ENCODE results near the gene NAALADL2.

NAALADL2 gene

DNA sequence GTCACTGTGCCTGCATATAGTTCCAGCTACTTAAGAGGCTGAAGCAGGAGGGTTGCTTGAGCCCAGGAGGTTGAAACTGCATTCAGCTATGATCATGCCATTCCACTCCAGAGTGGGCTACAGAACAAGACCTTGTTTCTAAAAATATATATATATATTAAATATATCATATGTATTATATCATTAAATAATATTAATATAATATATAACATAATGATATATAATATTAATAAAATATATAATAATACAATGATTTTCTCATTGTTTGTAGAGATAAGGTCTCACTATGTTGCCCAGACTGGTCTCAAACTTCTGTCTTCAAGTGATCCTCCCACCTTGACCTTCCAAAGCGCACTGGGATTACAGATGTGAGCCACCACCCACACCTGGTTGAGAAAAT, 101.8 kb downstream of the NAALADL2 start:
- no peak overlapping the region for H3K4ac ChIP-seq (ENCODE audit: low read depth, low read length)
- WGBS (ENCODE audit: extremely low coverage, insufficient coverage, insufficient read length) = no CpG with 5 or more reads among the region's 1 CpG
- no peak overlapping the region for H2BK120ac ChIP-seq (ENCODE audit: insufficient read depth, low read length, poor library complexity)

DNA sequence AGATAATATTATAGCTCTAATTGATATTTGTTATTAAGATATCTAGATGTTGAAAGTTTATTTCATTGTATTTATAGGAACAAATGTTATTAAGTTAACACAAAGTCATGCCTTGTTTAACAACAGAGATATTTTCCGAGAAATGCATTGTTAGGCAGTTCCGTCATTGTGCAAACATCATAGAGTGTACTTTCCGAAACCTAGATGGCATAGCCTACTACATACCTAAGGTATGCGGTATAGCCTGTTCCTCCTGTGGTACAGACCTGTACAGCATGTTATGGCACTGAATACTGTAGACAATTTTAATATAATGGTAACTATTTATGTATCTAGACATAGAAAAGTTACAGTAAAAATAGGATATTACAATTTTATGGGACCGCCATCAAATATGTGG, 114.3 kb downstream of the NAALADL2 start:
- Histone ChIP-seq H4K12ac (ENCODE audit: low read depth, low read length) (no peak overlapping the region), H3K79me1 (ENCODE audit: low read length) (no peaks in the 10 kb centered on the region), H2BK120ac (ENCODE audit: insufficient read depth, low read length, poor library complexity) (no peak overlapping the region), H3K18ac (ENCODE audit: low read length) (no peak overlapping the region), H3K79me2 (ENCODE audit: control insufficient read depth, insufficient read depth, low read length, poor library complexity) (no peaks in the 10 kb centered on the region), H3K4me2 (ENCODE audit: low read length) (no peak overlapping the region), H3K36me3 (ENCODE audit: control insufficient read depth in 1 of 2, insufficient read depth in 2 of 2, low read length in 2 of 2) (no peaks in the 10 kb centered on the region), H3K27me3 (ENCODE audit: insufficient read depth, low read length) (no peaks in the 10 kb centered on the region), H2AFZ (ENCODE audit: insufficient read depth, low read length, poor library complexity) (no peak overlapping the region), H2BK12ac (ENCODE audit: low read length) (no peak overlapping the region), H4K91ac (ENCODE audit: low read depth, low read length) (no peak overlapping the region), H4K8ac (ENCODE audit: low read depth, low read length) (no peak overlapping the region), H3K4me3 (ENCODE audit: low read depth, low read length) (no peak overlapping the region), H3K14ac (ENCODE audit: low read length) (no peak overlapping the region), H3K23ac (ENCODE audit: low read length) (no peak overlapping the region), H3K9me3 (ENCODE audit: insufficient read depth, low read depth, low read length) (no peaks in the 10 kb centered on the region), H3K27ac (ENCODE audit: low read depth, low read length) (no peak overlapping the region), H2AK5ac (ENCODE audit: low read length) (no peak overlapping the region), H3K4me1 (ENCODE audit: control insufficient read depth in 1 of 2, insufficient read depth in 2 of 2, low read length in 2 of 2) (no peaks in the 10 kb centered on the region), H3K9ac (ENCODE audit: low read length) (no peak overlapping the region), H2BK5ac (ENCODE audit: low read depth, low read length, poor library complexity) (no peak overlapping the region), H3K4ac (ENCODE audit: low read depth, low read length) (no peak overlapping the region)
- DNase-seq = peak; percentile 77 to 96
- WGBS (ENCODE audit: extremely low coverage, insufficient coverage, insufficient read length) = no CpG with 5 or more reads among the region's 5 CpGs

More for the DNA sequence above, 101.8 kb downstream of the NAALADL2 start:
- Histone ChIP-seq H3K36me3 (ENCODE audit: control insufficient read depth in 1 of 2, insufficient read depth in 2 of 2, low read length in 2 of 2) (no peaks in the 10 kb centered on the region), H3K9ac (ENCODE audit: low read length) (no peak overlapping the region), H4K8ac (ENCODE audit: low read depth, low read length) (no peak overlapping the region), H3K4me3 (ENCODE audit: low read depth, low read length) (no peak overlapping the region), H3K27ac (ENCODE audit: low read depth, low read length) (no peak overlapping the region), H2AFZ (ENCODE audit: insufficient read depth, low read length, poor library complexity) (no peak overlapping the region), H3K27me3 (ENCODE audit: insufficient read depth, low read length) (no peaks in the 10 kb centered on the region), H3K23ac (ENCODE audit: low read length) (no peak overlapping the region), H2BK5ac (ENCODE audit: low read depth, low read length, poor library complexity) (no peak overlapping the region), H3K4me2 (ENCODE audit: low read length) (no peak overlapping the region), H3K14ac (ENCODE audit: low read length) (no peak overlapping the region), H3K79me1 (ENCODE audit: low read length) (no peaks in the 10 kb centered on the region), H4K12ac (ENCODE audit: low read depth, low read length) (no peak overlapping the region), H2AK5ac (ENCODE audit: low read length) (no peak overlapping the region), H4K91ac (ENCODE audit: low read depth, low read length) (no peak overlapping the region), H3K4me1 (ENCODE audit: control insufficient read depth in 1 of 2, insufficient read depth in 2 of 2, low read length in 2 of 2) (no peaks in the 10 kb centered on the region), H3K9me3 (ENCODE audit: insufficient read depth, low read depth, low read length) (no peaks in the 10 kb centered on the region), H3K79me2 (ENCODE audit: control insufficient read depth, insufficient read depth, low read length, poor library complexity) (no peaks in the 10 kb centered on the region), H2BK12ac (ENCODE audit: low read length) (no peak overlapping the region), H3K18ac (ENCODE audit: low read length) (no peak overlapping the region)
- no peak for DNase-seq

DNA sequence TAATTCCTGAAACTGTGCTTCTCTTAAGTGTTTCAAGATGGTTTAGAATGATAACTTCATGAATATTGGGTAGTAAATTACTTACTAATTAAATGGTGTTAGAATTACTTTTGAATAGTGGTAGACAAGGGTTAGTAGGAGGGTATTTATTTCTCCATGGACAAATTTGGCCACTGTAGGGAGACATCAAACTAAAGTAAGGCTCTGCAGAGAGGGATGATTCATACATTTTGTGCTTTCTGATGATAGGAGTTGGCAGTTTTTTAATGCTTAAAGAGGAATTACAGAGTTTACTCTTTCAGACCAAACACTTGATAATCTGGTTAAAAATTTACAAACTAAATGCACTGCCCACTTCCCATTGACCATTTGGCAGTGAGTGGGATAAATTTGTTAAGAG, 127.6 kb downstream of the NAALADL2 start:
- Histone ChIP-seq H2AFZ (ENCODE audit: insufficient read depth, low read length, poor library complexity) (no peak overlapping the region), H3K14ac (ENCODE audit: low read length) (no peak overlapping the region), H3K9ac (ENCODE audit: low read length) (no peak overlapping the region), H3K4ac (ENCODE audit: low read depth, low read length) (no peak overlapping the region), H2BK12ac (ENCODE audit: low read length) (no peak overlapping the region), H3K23ac (ENCODE audit: low read length) (no peak overlapping the region), H3K79me2 (ENCODE audit: control insufficient read depth, insufficient read depth, low read length, poor library complexity) (no peaks in the 10 kb centered on the region), H3K4me3 (ENCODE audit: low read depth, low read length) (no peak overlapping the region), H2BK5ac (ENCODE audit: low read depth, low read length, poor library complexity) (no peak overlapping the region), H3K18ac (ENCODE audit: low read length) (no peak overlapping the region), H3K9me3 (ENCODE audit: insufficient read depth, low read depth, low read length) (no peaks in the 10 kb centered on the region), H2BK120ac (ENCODE audit: insufficient read depth, low read length, poor library complexity) (no peak overlapping the region), H4K8ac (ENCODE audit: low read depth, low read length) (no peak overlapping the region), H4K91ac (ENCODE audit: low read depth, low read length) (no peak overlapping the region), H3K4me2 (ENCODE audit: low read length) (no peak overlapping the region), H3K4me1 (ENCODE audit: control insufficient read depth in 1 of 2, insufficient read depth in 2 of 2, low read length in 2 of 2) (no peaks in the 10 kb centered on the region), H3K36me3 (ENCODE audit: control insufficient read depth in 1 of 2, insufficient read depth in 2 of 2, low read length in 2 of 2) (no peaks in the 10 kb centered on the region), H2AK5ac (ENCODE audit: low read length) (no peak overlapping the region), H4K12ac (ENCODE audit: low read depth, low read length) (no peak overlapping the region), H3K27ac (ENCODE audit: low read depth, low read length) (no peak overlapping the region), H3K79me1 (ENCODE audit: low read length) (no peaks in the 10 kb centered on the region), H3K27me3 (ENCODE audit: insufficient read depth, low read length) (no peaks in the 10 kb centered on the region)
- DNase-seq = no peak

DNA sequence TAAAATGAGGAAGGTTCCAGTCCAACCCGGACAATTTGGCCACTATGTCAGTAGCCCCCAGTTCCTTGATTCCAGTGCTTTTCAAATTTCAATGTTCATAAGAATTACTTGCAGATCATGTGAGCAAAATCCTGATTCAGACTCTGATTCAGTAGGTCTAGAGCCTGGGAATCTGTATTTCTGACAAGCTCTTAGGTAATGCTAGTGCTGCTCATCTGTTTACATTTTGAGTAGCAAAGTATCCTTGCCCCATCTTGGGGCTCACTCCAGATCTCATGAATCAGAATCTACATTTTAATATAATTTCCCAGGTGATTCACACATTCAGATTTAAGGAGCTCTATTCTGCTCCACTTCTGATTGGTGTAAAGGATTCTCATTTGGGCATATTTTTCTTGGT, 142.0 kb downstream of the NAALADL2 start:
- no peak overlapping the region for H3K9ac ChIP-seq (ENCODE audit: low read length)
- no peaks in the 10 kb centered on the region for H3K27me3 ChIP-seq (ENCODE audit: insufficient read depth, low read length)
- no peak overlapping the region for H3K27ac ChIP-seq (ENCODE audit: low read depth, low read length)
- no peak overlapping the region for H4K12ac ChIP-seq (ENCODE audit: low read depth, low read length)
- no peak overlapping the region for H2BK12ac ChIP-seq (ENCODE audit: low read length)
- no peaks in the 10 kb centered on the region for H3K79me1 ChIP-seq (ENCODE audit: low read length)
- no peaks in the 10 kb centered on the region for H3K79me2 ChIP-seq (ENCODE audit: control insufficient read depth, insufficient read depth, low read length, poor library complexity)
- no peak for DNase-seq
- no peaks in the 10 kb centered on the region for H3K4me1 ChIP-seq (ENCODE audit: control insufficient read depth in 1 of 2, insufficient read depth in 2 of 2, low read length in 2 of 2)
- no peak overlapping the region for H2BK5ac ChIP-seq (ENCODE audit: low read depth, low read length, poor library complexity)
- no peak overlapping the region for H3K4me2 ChIP-seq (ENCODE audit: low read length)
- WGBS (ENCODE audit: extremely low coverage, insufficient coverage, insufficient read length) = no CpG with 5 or more reads among the region's 1 CpG
- no peak overlapping the region for H2BK120ac ChIP-seq (ENCODE audit: insufficient read depth, low read length, poor library complexity)
- H3K9me3 ChIP-seq (ENCODE audit: insufficient read depth, low read depth, low read length) = no peaks in the 10 kb centered on the region
- H2AK5ac ChIP-seq (ENCODE audit: low read length) = no peak overlapping the region
- no peak overlapping the region for H4K91ac ChIP-seq (ENCODE audit: low read depth, low read length)
- no peaks in the 10 kb centered on the region for H3K36me3 ChIP-seq (ENCODE audit: control insufficient read depth in 1 of 2, insufficient read depth in 2 of 2, low read length in 2 of 2)
- no peak overlapping the region for H3K4ac ChIP-seq (ENCODE audit: low read depth, low read length)
- H3K23ac ChIP-seq (ENCODE audit: low read length) = no peak overlapping the region
- H3K4me3 ChIP-seq (ENCODE audit: low read depth, low read length) = no peak overlapping the region
- H3K18ac ChIP-seq (ENCODE audit: low read length) = no peak overlapping the region
- no peak overlapping the region for H2AFZ ChIP-seq (ENCODE audit: insufficient read depth, low read length, poor library complexity)
- no peak overlapping the region for H3K14ac ChIP-seq (ENCODE audit: low read length)
- no peak overlapping the region for H4K8ac ChIP-seq (ENCODE audit: low read depth, low read length)

Measured in trophoblast cell (in vitro differentiated cells and primary cell).